MM.1S (cell line): ENCODE measurements around the gene LAMA3.

ENCODE experiments used
- EZH2phosphoT487 ChIP-seq: fragments of 300-600 bp; sonication (generic); IDR thresholded peaks from 2 replicates; pipeline ENCODE4 v1.6.1; 2018; ENCODE audit warnings: antibody characterized with exemption, low read length
- TF ChIP-seq, protein P1 (sequence below): fragments of 300-600 bp; sonication (generic); IDR thresholded peaks from 2 replicates; pipeline ENCODE4 v1.5.1; 2016; ENCODE audit warnings: antibody characterized with exemption, low read length, mixed read lengths

DNA sequence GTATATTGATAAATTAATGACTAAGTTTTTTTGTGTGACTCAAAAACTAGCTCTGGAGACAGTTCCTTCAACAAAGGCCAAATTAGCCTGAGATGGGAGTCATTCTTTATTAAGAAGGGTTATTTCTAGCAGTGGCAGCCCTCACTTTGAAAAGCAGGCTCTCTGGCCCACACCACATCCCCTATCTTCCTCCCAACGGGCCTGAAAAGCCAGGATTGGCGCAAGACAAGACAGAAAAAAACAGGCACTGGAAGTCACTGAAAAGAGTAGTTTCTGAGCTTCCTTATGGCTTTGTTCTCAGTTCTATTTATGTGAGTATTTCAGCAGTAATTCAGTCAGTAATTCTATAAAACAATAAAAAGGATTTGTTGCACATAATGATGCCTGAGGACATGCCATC lies 149.0 kb downstream of the LAMA3 start:
- TF ChIP-seq, protein P1, sequence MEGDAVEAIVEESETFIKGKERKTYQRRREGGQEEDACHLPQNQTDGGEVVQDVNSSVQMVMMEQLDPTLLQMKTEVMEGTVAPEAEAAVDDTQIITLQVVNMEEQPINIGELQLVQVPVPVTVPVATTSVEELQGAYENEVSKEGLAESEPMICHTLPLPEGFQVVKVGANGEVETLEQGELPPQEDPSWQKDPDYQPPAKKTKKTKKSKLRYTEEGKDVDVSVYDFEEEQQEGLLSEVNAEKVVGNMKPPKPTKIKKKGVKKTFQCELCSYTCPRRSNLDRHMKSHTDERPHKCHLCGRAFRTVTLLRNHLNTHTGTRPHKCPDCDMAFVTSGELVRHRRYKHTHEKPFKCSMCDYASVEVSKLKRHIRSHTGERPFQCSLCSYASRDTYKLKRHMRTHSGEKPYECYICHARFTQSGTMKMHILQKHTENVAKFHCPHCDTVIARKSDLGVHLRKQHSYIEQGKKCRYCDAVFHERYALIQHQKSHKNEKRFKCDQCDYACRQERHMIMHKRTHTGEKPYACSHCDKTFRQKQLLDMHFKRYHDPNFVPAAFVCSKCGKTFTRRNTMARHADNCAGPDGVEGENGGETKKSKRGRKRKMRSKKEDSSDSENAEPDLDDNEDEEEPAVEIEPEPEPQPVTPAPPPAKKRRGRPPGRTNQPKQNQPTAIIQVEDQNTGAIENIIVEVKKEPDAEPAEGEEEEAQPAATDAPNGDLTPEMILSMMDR: no peak
- no peak for TF ChIP-seq EZH2phosphoT487
